NCI-H1417 (cell line): Measurements from ENCODE around the gene HECTD4.
"Not testable (repeated sequence)": the region's sequence is repeated elsewhere in the genome, so short reads cannot be mapped to it uniquely, and the experiment has no call there.

Source experiments
- DNase-seq, 3 experiments: peaks; one replicate each; lab custom pipeline; 2025; lab: John Stamatoyannopoulos, UW

The HECTD4 gene

DNA sequence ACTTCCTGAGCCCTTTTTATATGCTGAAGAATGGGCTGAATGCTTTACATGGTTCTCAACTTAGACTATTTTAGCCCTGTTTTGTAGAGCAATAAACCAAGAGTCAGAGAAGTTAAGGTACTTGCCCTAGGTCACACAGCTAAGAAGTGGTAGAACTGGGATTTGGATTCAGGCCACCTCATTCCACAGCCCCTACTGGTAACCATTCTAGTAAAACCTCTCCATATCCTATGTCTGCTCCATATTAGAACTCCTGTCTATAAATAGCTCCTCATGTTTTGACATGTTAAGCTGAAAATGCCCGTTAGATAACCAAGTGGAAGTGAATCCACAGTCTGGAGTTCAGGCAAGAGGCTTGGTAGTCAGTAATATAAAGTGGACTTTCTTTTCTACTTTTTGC, 111.6 kb downstream of the HECTD4 start:
- DNase-seq: no peak

DNA sequence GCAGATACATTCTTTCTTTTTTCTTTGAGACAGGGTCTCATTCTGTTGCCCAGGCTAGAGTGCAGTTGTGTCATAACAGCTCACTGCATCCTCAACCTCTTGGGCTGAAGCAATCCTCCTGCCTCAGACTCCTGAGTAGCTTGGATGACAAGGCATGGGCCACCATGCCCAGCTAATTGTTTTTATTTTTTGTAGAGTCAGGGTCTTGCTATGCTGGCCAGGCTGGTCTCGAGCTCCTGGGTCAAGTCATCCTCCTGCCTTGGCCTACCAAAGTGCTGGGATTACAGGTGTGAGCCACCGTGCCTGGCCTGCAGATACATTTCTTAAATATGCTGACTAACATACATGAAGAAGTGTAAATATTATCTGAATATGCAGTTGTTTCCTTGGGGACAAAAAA, 115.8 kb downstream of the HECTD4 start:
- no peak for DNase-seq

DNA sequence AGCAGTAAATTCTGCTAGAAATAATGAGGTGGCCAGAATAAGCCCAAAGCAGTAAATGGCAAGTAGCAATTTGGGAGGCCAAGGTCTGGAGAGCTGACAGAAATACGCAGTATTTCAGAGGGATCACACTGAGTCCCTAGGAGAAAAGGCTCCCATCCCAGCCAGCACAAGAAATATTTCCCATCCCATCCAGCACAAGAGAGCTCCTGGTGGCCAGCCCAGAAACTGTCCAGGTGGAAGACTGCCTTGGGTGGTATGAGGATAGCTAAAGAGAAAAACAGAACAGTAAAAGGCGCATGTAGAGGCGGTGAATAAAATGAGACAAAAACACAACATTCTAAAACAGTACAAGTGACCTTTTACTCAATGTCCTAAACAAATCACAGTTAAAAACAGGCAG, 120.7 kb downstream of the HECTD4 start:
- peak in 1 of 3 experiments; percentile 9 for DNase-seq

DNA sequence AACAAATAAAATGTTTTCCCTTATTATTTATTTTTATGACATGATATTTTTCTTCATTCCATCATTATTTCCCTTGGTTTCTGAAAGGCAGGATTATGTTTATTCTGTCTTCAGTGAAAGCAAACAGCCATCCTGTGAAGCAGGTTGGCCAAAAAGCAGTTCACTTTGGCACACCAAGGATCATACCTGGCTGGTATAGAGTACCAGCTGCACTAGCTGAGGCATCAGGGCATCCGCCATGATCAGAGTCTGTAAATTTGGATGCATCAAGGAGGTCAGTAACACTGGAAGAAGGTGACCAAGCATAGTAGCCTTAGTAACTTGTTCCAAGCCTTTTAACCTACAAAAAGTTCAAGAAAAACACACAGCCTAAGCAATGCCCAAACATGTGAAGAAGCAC, 123.3 kb downstream of the HECTD4 start:
- DNase-seq: no peak

DNA sequence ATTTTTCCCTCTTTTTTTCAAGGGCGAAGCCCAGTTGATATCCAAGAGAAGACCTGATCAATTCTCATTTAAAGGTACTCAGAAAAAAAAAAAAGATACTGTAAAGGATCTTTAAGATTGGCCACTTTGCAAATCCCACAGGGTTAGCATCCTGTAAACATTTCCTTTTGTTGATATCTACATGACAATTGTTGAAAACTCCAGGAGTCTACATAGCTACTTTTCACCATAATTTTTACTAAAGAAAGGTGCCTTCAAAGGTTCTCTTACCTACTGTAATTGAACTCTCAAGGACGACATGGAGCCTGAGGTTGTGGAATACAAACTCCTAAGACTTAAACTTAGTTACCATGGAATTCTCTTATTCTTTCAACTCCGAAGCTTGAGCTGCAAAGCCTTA, 125.5 kb downstream of the HECTD4 start:
- no peak for DNase-seq

DNA sequence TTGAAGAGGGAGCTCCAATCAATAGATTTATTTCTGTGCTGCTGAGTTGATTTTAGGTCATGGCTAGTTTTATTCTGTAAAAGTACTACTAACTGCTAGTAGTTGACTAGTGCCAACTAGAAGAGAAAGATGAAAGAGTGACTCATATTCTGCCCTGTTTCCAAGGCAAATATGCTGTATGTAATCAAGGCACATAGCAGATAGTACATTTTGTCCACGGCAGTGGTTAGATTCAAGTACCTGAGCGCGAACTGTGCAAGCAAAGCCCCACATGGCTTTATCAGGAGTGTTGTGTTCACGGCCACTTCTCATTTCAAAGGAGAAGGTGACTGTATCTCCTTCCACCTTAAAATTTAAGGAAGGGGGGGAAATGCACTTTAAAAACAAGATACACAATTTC, 130.0 kb downstream of the HECTD4 start:
- no peak for DNase-seq

DNA sequence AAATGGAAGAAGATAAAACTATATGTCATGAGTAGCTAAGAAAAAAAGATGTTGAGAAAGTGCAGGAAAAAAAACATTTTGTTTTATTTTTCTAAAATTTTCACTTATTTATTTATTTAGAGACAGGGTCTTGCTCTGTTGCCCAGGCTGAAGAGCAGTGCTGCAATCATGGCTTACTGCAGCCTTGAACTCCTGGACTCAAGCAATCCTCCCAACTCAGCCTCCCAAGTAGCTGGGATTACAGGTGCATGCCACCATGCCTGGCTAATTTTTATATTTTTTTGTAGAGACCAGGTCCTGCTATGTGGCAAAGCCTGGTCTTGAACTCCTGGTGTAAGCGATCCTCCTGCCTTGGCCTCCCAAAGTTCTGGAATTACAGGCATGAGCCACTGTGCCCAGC, 137.3 kb downstream of the HECTD4 start:
- DNase-seq: not testable (repeated sequence)

DNA sequence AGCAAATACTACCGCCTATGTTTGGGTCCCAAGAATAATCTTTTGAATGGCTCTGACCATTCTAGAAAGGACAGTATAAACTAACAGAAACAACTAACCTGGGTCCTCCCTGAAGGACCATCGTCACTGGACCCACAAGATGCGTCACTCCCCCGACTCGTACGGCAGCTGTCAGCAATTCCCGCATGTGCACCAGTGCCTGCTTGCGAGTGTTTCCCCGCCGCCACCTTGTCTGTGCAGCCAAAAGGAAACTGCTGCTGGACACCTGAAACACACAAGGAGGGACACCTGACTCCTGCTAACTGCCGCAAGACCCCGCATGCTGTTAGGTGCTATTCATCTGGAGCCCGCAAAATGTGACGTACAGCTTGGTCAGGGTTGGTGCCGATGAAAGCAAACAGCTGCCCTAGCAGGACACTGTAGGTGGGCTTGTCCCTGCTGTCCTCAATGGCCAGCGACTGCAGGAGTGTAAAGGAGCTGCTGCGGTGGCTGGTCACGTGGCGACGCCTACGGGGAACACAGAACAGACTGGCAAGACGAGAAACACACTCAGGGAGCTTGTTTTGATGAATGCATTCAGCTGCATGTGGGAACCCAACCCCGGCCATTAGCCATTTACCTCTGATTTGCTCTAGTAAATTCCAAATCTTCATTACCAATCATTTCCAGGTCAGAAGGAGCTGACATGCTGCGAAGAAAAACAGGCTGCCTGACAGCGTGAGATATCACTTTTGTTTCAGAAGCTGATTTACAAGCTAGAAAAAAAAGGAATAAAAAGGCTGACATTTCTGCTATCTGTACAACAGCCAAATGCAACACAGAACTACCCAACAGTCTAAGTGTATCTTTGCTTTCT, 138.7 kb downstream of the HECTD4 start:
- DNase-seq: no peak

DNA sequence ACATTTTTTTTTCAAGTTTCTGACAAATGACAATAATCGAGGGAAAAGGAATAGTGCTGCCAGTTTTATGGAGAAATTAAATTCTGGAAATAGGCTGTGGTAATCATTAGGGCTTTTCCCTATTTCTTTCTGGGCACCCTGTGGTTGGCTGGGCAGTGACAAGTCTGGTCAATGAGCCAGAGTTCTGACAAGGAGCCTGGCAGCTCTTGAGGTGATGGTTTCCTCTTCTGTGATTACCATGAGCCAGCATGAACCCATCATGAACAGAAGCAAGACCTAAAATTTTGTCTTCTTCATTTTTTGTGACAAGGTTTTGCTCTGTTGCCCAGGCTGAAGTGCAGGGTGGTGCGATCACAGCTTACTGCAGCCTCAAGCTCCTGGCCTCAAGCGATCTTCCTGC, 141.1 kb downstream of the HECTD4 start:
- no peak for DNase-seq

DNA sequence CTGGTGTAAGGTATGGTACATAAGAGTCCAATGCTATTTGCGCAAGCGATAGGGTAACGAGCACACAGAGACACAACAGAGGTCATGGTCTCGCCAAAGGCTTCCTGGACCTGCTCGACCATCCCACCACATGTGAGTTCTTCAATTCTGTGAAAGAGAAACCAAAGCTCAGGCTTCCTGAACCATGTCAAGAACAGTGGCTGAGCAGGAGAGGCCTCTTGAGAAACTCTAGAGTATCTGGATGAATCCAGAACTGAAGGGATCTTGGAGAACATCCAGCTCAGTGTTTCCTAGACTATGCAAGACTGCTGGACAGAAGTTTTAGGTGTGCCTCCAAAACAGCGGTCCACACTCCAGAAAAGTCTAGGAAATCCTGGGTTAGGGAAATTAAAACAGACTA, 142.3 kb downstream of the HECTD4 start:
- no peak for DNase-seq

DNA sequence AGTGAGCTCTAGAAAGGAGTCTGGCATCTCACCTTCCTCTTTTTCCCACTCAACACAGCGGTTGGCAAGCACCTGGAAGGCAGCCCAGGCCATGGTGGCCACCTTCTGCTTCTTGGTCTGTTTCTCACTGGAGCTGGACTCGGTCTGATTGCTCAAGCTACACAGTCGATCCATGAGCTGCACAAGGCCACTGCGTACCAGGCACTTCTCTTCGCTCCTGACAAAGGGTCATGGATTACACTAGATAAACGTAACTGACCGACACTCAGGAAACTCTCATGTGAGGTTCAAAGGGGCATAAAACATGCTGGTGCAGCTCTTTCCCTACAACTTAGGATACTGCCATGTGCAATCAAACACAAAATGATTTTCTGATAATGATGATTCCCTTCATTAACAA, 143.2 kb downstream of the HECTD4 start:
- no peak for DNase-seq

DNA sequence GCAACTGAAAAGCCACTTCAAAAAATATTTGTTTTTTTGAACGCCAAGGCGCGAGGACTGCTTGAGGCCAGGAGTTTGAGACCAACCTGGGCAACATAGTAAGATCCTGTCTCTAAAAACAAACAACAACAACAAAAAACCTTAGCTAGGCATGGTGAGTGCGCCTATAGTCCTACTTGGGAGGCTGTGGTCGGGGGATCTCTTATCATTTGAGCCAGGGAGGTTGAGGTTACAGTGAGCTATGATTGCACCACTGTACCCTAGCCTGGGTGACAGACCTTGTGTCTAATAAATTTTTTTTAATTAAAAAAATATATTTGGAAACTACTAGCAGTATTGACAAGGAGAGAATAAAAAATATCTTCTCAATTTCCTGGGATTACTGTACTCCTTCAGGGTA, 143.8 kb downstream of the HECTD4 start:
- no peak for DNase-seq

DNA sequence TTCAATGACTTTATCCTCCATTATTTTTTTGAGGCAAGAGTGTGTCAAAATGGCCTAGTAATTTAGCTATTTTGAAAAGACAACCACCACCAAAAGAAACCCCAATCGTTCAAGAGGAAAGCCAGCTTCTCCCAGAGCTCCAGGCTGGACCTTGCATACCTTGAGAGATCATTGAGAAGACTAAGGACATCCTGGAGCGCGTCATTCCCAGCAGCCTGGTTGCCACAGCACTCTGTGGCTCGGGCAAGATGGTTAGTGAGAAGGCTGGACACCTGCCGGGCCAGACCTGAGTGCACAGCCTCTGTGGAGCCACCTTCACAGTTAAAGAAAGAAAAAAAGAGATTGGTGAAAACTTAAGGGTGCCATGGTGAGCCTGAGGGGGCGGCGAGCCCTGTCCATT, 145.4 kb downstream of the HECTD4 start:
- DNase-seq: no peak

DNA sequence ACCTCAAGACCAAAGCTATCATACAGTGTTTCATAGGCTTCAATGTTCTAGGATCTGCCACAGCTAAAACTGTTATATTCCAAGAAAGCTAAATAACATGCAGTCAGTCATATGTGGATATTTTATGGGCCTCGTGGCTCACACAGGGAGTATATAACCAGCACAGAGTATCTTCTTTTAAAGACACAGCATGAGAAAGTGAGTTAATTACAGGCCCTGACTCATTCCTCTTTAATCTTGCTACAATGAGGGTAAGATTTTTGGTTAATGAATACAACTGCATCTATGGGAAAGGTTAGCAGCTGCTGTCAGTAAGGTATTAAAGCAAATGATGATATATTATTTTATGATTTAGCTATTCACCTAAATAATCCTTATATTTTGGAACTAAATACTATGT, 145.8 kb downstream of the HECTD4 start:
- DNase-seq: no peak

DNA sequence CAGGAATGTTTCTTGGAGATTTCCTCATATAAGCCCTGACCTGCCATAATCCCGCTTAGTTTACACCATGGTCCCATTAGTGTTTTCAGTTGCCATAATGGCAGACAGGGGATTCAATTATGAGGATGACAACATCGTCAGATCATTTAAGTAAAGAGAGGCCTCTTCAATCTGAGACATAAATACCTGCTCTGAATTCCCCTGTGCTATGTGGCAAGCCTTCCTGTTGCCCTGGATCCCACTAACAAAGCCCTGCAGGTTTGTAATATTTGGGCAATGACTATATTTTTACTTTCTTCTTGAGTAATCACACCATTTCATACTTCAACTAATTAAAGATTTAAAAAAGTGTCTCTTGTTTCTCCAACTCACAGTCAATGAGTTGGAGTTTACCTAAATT, 147.9 kb downstream of the HECTD4 start:
- DNase-seq: no peak

DNA sequence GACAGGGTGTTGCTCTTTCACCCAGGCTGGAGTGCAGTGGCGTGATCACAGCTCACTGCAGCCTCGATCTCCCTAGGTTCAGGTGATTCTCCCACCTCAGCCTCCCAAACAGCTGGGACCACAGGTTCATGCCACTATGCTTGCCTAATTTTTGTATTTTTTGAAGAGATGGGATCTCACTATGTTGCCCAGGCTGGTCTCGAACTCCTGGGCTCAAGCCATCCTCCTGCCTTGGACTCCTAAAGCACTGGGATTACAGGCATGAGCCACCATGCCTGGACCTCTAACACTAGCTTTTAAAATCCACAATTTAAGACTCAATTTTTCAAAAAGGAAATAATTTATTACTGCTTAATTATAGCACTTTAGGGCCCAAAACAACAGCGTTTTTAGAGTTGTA, 149.0 kb downstream of the HECTD4 start:
- no peak for DNase-seq

DNA sequence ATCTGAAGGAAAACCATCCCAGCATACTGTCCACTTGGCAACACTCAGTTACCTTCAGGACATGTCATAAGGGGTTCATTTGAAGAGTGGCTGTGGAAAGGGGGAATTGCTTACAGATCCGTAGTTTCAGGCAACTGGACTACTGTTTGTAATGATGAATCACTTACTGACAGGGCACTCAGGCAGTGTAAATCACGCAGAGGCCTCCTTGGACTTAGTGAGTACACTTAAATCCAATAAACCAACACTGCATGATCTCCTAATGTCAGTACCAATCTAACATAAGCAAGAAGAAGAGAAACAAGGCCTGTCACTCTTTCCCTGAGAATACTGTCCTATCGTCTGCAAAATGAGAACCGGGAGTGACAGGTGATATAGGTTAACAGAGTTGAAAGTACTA, 152.1 kb downstream of the HECTD4 start:
- DNase-seq: no peak

DNA sequence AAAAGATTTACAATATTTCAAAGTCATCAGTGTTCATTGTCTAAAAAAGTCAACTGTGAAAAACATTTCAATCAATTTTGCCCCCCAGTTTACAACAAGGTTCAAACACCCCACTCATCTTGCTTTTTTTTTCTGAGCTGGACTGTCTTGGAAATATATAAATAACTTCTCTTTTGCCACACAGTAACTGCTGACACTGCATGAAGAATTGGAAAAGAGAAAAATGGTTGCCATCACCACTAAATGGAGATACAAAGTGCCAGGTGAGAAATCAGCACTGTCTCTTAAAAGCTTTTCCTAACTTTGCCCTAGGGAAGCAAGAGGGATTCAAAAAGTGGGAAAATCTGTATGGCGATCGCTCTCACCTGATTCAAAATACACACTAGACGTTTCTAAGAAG, 155.5 kb downstream of the HECTD4 start:
- DNase-seq: no peak

DNA sequence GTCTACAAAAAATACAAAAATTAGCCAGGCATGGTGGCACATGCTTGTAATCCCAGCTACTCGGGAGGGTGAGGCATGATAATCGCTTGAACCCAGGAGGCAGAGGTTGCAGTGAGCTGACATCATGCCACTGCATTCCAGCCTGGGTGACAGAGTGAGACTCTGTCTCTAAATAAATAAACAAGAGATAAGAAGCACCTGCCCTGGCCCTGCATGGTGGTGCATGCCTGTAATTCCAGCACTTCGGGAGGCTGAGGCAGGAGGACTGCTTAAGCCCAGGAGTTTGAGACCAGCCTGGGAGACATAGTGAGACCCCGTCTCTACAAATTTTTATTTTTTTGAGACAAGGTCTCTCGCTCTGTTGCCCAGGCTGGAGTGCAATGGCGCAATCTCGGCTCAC, 161.6 kb downstream of the HECTD4 start:
- DNase-seq: not testable (repeated sequence)

DNA sequence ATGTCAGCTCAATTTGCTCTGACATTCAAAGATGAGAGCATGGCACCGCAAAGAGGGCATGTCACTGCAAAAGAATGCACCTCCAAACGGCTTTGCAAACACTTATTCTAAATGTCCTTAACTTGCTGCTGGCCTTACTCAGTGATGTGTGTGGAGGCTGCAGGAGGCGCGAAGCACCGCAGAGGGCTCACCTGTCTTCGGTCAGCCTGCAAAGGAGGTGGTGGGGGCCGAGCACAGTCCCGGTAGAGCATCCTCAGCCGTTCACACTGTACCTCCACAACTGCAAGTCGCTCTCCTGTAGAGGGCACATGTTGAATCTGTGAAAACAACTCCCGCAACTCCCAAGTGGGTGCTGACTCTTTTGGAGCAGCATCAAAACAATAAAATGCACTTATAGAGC, 163.0 kb downstream of the HECTD4 start:
- no peak for DNase-seq

DNA sequence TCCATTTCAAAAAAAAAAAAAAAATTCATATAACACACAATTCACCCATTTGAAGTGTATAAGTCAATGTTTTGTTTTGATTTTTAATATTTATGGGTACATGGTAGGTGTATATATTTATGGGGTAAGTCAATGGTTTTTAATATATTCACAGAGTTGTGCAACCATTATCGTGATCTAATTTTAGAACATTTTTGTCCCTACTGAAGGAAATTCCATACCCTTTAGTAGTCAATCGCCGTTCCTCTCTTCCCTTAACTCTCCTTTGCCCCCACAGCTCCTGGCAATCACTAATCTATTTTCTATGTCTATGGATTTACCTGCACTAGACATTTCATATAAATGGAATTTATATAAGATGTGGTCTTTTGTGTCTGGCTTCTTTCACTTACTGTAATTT, 164.1 kb downstream of the HECTD4 start:
- no peak for DNase-seq

DNA sequence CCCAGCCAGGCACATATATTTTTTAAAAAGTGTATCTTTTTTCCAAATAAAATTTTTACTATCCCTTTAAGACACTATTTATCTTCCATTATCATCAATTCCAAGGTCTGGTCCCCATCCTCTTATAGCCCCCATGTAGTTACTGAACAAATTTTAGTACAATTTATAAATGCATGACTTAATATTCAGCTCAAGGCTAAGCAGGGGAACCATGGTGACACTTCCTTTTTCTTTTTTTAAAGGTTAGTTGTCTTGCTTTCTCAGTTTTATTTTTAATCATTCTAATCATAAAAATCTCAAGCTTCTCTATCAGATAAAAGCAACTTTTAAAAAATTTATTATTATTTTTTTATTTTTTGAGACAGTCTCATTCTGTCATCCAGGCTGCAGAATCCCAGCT, 164.6 kb downstream of the HECTD4 start:
- DNase-seq: no peak

DNA sequence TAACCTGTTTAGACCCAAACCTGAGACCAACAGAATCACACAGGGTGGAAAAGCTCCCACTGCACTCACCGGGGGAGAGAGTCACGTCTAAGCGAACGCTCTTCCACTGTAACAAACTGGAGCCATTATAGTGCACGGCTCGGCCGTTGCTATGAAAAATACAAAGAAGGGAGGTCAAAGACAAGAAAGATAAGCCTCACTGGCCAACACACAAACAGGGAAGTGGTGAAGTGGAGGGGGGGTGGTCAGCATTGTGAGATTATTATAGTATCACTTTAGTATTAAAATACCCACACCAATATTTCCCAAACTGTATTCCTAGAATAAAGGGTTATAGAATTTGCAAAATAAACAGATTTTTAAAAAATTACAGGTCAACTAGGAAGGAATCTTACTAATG, 166.0 kb downstream of the HECTD4 start:
- DNase-seq: no peak

DNA sequence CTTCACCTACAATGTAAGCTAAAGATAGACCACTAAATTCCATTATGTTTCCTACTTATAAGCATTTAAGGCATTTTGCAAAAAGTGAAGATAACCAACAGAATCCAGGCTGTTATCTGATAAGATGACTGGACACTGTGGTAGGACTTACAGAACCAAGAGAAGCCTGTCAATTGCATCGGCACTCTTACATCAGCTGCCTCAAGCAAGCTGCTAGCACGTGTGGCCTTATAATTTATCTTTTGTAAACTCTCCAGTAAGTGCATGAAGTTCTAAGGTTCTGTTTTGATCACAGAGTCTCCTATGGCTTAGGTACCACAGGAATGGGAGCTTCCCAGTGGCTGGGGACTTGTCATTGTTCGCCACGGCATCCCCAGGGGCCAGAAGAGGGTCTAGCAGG, 168.2 kb downstream of the HECTD4 start:
- DNase-seq: no peak
